GM12878 (cell line): ENCODE results near the gene CAMK1. TPM values are rescaled to one million over a fixed set of nuclear protein-coding genes. Genes with fewer than 3 reads are reported as not detected.

Experiments used
- ATF3 ChIP-seq: IDR thresholded peaks from 2 replicates; pipeline ENCODE4 v1.6.1; 2011; ENCODE audit warnings: low read depth, mild to moderate bottlenecking, low read length, moderate library complexity, borderline replicate concordance; ENCODE audit errors: extremely low read depth
- BRCA1 ChIP-seq: IDR thresholded peaks from 2 replicates; pipeline ENCODE4 v1.6.1; 2011; ENCODE audit warnings: low read depth, low read length, improper control_type of control experiment
- CHD4 ChIP-seq: fragments of 200-600 bp; sonication (generic); IDR thresholded peaks from 2 replicates; pipeline ENCODE4 v1.6.1; 2016; ENCODE audit warnings: mild to moderate bottlenecking
- ETV6 ChIP-seq, 2 experiments: fragments of 450-650 bp in 1 of 2; IDR thresholded peaks in 1 of 2; conservative IDR thresholded peaks in 1 of 2; 2 replicates each; pipeline ENCODE4 v1.6.1; 2014; ENCODE audit warnings: antibody characterized with exemption in 1 of 2, borderline replicate concordance in 1 of 2, low read depth in 1 of 2, mild to moderate bottlenecking in 1 of 2, moderate library complexity in 1 of 2
- GATAD2B ChIP-seq: fragments of 450-650 bp; conservative IDR thresholded peaks from 2 replicates; pipeline ENCODE4 v1.6.1; 2017; ENCODE audit warnings: low read depth, mild to moderate bottlenecking, moderate library complexity
- MAX ChIP-seq: IDR thresholded peaks from 2 replicates; pipeline ENCODE4 v1.6.1; 2012; ENCODE audit warnings: low read depth, low read length, improper control_type of control experiment
- MLLT1 ChIP-seq: fragments of 450-650 bp; IDR thresholded peaks from 2 replicates; pipeline ENCODE4 v1.6.1; 2016; ENCODE audit warnings: mild to moderate bottlenecking
- NBN ChIP-seq: fragments of 450-650 bp; IDR thresholded peaks from 2 replicates; pipeline ENCODE4 v1.6.1; 2016
- PAX8 ChIP-seq: fragments of 450-650 bp; IDR thresholded peaks from 2 replicates; pipeline ENCODE4 v1.6.1; 2017; ENCODE audit warnings: mild to moderate bottlenecking, moderate library complexity
- SMARCA5 ChIP-seq: fragments of 450-650 bp; IDR thresholded peaks from 2 replicates; pipeline ENCODE4 v1.6.1; 2017; ENCODE audit warnings: mild to moderate bottlenecking
- TBL1XR1 ChIP-seq: IDR thresholded peaks from 2 replicates; pipeline ENCODE4 v1.6.1; 2012; ENCODE audit warnings: low read depth, low read length, improper control_type of control experiment
- YBX1 ChIP-seq: fragments of 450-650 bp; IDR thresholded peaks from 2 replicates; pipeline ENCODE4 v1.6.1; 2016; ENCODE audit warnings: antibody characterized with exemption
- YY1 ChIP-seq: IDR thresholded peaks from 2 replicates; pipeline ENCODE4 v1.6.1; 2011; ENCODE audit warnings: low read depth, mild to moderate bottlenecking, low read length
- ZNF207 ChIP-seq: fragments of 450-650 bp; IDR thresholded peaks from 2 replicates; pipeline ENCODE4 v1.6.1; 2014; ENCODE audit warnings: antibody characterized with exemption, mild to moderate bottlenecking, borderline replicate concordance
- polyA plus RNA-seq, 11 experiments: library from polyadenylated mRNA; depleted of rRNA in 4 of 11; unstranded in 6 of 11; stranded (reverse) in 5 of 11; fragments of >200 nt; fragmentation: Nextera tagmentation in 4 of 11; fragmentation: Illumina TruSeq in 1 of 11; extraction: Ambion mirVana in 4 of 11; extraction: Trizol in 1 of 11; gene quantifications; 1 replicate in 1 of 11; 2 replicates in 10 of 11; pipeline versions ENCODE4 v1.2.1 to v1.2.3, GENCODE V29; 2011 to 2016; ENCODE audit warnings: inconsistent platforms in 2 of 11, missing spikeins in 2 of 11, low read depth in 1 of 11
- total RNA-seq, 4 experiments: library from RNA; depleted of rRNA in 3 of 4; stranded (reverse); fragments of >200 nt in 3 of 4; fragmentation: Illumina TruSeq in 1 of 4; extraction: Trizol in 1 of 4; gene quantifications; 2 replicates each; pipeline versions ENCODE4 v1.2.1 to v1.2.3, GENCODE V29; 2013 to 2021
- TF ChIP-seq, protein P1 (sequence below): fragments of 450-650 bp; IDR thresholded peaks from 2 replicates; pipeline ENCODE4 v1.6.1; 2018; ENCODE audit warnings: borderline replicate concordance, mild to moderate bottlenecking; ENCODE audit not compliant: partially characterized antibody
- TF ChIP-seq, protein P2 (sequence below): fragments of 450-650 bp; IDR thresholded peaks from 2 replicates; pipeline ENCODE4 v1.6.1; 2017; ENCODE audit warnings: antibody characterized with exemption, mild to moderate bottlenecking, moderate library complexity
- TF ChIP-seq, protein P3 (sequence below): fragments of 450-650 bp; IDR thresholded peaks from 2 replicates; pipeline ENCODE4 v1.6.1; 2018; ENCODE audit warnings: mild to moderate bottlenecking, low read depth, moderate library complexity; ENCODE audit not compliant: partially characterized antibody

Gene CAMK1
- total and polyA plus RNA-seq, 10 of the 15 experiments (the other 5 are each of a cell fraction or from before 2014, with no cell fraction given): 0.24 to 2.1 (median 0.51) TPM; not detected in 2

DNA sequence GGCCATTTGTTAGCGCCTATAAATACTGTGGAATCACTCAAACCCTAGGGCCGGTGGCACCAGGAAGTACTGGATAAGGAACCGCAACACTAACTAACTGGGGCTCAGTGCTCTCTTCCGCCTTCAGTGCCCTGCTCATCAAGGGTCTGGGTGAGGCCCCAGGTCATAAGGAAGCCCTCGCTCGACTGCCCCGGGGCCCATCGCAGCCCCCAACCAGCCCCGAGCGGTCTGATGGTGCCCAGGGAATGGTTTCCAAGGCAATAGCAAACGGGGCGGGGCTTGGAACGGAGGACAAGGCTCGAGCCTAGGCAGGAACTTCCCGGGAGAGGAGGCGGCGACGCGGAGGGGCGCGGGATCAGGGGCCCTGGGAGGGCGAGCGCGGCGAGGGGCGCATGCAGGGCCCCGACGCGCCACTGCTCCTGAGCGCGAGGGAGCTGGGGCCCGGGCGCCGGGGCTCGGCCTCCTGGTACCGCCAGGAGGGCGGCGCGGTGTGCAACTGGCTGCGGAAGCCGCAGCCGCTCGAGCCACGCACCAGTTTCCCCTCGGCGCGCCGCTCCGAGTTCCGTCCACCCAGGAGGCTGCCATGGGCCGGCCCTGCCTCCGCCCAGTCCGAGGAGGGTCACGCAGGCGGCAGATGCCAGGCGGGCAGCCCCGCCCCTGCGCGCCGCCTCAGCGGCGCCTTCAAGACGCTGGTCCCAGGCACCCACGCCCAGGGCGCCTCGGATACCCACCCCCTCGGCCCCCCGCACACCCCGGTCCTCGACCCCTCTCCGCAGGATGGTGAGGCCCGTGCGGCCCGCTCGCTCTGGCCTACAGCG is 40.1 kb upstream of the CAMK1 start, which contains the start of gene TTLL3 (continued):
- TF ChIP-seq, protein P1, sequence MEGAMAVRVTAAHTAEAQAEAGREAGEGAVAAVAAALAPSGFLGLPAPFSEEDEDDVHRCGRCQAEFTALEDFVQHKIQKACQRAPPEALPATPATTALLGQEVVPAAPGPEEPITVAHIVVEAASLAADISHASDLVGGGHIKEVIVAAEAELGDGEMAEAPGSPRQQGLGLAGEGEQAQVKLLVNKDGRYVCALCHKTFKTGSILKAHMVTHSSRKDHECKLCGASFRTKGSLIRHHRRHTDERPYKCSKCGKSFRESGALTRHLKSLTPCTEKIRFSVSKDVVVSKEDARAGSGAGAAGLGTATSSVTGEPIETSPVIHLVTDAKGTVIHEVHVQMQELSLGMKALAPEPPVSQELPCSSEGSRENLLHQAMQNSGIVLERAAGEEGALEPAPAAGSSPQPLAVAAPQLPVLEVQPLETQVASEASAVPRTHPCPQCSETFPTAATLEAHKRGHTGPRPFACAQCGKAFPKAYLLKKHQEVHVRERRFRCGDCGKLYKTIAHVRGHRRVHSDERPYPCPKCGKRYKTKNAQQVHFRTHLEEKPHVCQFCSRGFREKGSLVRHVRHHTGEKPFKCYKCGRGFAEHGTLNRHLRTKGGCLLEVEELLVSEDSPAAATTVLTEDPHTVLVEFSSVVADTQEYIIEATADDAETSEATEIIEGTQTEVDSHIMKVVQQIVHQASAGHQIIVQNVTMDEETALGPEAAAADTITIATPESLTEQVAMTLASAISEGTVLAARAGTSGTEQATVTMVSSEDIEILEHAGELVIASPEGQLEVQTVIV: no peak
- TF ChIP-seq, protein P2, sequence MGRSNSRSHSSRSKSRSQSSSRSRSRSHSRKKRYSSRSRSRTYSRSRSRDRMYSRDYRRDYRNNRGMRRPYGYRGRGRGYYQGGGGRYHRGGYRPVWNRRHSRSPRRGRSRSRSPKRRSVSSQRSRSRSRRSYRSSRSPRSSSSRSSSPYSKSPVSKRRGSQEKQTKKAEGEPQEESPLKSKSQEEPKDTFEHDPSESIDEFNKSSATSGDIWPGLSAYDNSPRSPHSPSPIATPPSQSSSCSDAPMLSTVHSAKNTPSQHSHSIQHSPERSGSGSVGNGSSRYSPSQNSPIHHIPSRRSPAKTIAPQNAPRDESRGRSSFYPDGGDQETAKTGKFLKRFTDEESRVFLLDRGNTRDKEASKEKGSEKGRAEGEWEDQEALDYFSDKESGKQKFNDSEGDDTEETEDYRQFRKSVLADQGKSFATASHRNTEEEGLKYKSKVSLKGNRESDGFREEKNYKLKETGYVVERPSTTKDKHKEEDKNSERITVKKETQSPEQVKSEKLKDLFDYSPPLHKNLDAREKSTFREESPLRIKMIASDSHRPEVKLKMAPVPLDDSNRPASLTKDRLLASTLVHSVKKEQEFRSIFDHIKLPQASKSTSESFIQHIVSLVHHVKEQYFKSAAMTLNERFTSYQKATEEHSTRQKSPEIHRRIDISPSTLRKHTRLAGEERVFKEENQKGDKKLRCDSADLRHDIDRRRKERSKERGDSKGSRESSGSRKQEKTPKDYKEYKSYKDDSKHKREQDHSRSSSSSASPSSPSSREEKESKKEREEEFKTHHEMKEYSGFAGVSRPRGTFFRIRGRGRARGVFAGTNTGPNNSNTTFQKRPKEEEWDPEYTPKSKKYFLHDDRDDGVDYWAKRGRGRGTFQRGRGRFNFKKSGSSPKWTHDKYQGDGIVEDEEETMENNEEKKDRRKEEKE: no peak
- TF ChIP-seq BRCA1 (no peak), MLLT1 (no peak), CHD4 (no peak), SMARCA5 (no peak), TBL1XR1 (no peak), ZNF207 (no peak), YY1 (0 out of 2 replicates have a peak, but pooled peaks have one; percentile 39), MAX (no peak), YBX1 (no peak), GATAD2B (peak; percentile 61; the same call in 1 of the 2 replicates), ATF3 (no peak), ETV6 (conservative IDR thresholded peaks at IDR 0.05 in 1 of 2, IDR thresholded peaks at IDR 0.05 in 1 of 2; ENCODE audit: borderline replicate concordance in 1 of 2, low read depth in 1 of 2) (no peak), NBN (no peak; the same call in 1 of the 2 replicates), PAX8 (no peak)
- TF ChIP-seq, protein P3, sequence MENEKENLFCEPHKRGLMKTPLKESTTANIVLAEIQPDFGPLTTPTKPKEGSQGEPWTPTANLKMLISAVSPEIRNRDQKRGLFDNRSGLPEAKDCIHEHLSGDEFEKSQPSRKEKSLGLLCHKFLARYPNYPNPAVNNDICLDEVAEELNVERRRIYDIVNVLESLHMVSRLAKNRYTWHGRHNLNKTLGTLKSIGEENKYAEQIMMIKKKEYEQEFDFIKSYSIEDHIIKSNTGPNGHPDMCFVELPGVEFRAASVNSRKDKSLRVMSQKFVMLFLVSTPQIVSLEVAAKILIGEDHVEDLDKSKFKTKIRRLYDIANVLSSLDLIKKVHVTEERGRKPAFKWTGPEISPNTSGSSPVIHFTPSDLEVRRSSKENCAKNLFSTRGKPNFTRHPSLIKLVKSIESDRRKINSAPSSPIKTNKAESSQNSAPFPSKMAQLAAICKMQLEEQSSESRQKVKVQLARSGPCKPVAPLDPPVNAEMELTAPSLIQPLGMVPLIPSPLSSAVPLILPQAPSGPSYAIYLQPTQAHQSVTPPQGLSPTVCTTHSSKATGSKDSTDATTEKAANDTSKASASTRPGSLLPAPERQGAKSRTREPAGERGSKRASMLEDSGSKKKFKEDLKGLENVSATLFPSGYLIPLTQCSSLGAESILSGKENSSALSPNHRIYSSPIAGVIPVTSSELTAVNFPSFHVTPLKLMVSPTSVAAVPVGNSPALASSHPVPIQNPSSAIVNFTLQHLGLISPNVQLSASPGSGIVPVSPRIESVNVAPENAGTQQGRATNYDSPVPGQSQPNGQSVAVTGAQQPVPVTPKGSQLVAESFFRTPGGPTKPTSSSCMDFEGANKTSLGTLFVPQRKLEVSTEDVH: no peak
